Neuronal stem cell (in vitro differentiated cells): ENCODE measurements around the gene VWDE.

ENCODE experiments used
- DNase-seq: peaks from one replicate; pipeline ENCODE4 v3.0.0-alpha.2; 2013; ENCODE audit warnings: low spot score
- H2AFZ ChIP-seq: one replicate; pipeline ENCODE4 v1.6.1; 2013; ENCODE audit warnings: mild to moderate bottlenecking, low read length, inconsistent platforms
- H2AK5ac ChIP-seq: 2 replicates; pipeline ENCODE4 v1.6.1; 2013; ENCODE audit warnings: low read depth, mild to moderate bottlenecking, inconsistent platforms, low read length, moderate library complexity, mixed read lengths
- H2BK120ac ChIP-seq: 2 replicates; pipeline ENCODE4 v1.6.1; 2013; ENCODE audit warnings: low read depth, mild to moderate bottlenecking, inconsistent platforms, low read length, moderate library complexity, mixed read lengths
- H2BK12ac ChIP-seq: one replicate; pipeline ENCODE4 v1.6.1; 2013; ENCODE audit warnings: low read length, inconsistent platforms
- H2BK15ac ChIP-seq: 2 replicates; pipeline ENCODE4 v1.6.1; 2013; ENCODE audit warnings: mild to moderate bottlenecking, low read length, inconsistent platforms, mixed read lengths
- H2BK5ac ChIP-seq: one replicate; pipeline ENCODE4 v1.6.1; 2013; ENCODE audit warnings: inconsistent platforms, mild to moderate bottlenecking, low read length, moderate library complexity
- H3K14ac ChIP-seq: one replicate; pipeline ENCODE4 v1.6.1; 2013; ENCODE audit warnings: low read length, inconsistent platforms
- H3K18ac ChIP-seq: 2 replicates; pipeline ENCODE4 v1.6.1; 2013; ENCODE audit warnings: low read length, inconsistent platforms
- H3K23ac ChIP-seq: 2 replicates; pipeline ENCODE4 v1.6.1; 2013; ENCODE audit warnings: low read depth, mild to moderate bottlenecking, mixed read lengths, low read length, inconsistent platforms; ENCODE audit not compliant: poor library complexity
- H3K27ac ChIP-seq: replicated peaks from 3 replicates; pipeline ENCODE4 v1.5.1; 2013; ENCODE audit warnings: low read length, inconsistent platforms
- H3K27me3 ChIP-seq, 3 experiments: 2 replicates each; pipeline ENCODE4 v1.6.1; 2013; ENCODE audit warnings: low read length in 3 of 3, mild to moderate bottlenecking in 2 of 3, inconsistent platforms in 1 of 3, low read depth in 1 of 3, mixed read lengths in 1 of 3, moderate library complexity in 1 of 3; ENCODE audit not compliant: control insufficient read depth in 3 of 3, insufficient read depth in 3 of 3
- H3K36me3 ChIP-seq, 2 donors: replicated peaks in 1 of 2; 2 replicates each; pipeline ENCODE4 v1.6.1; 2013; ENCODE audit warnings: low read length in 2 of 2; ENCODE audit not compliant: control insufficient read depth in 2 of 2, insufficient read depth in 2 of 2
- H3K4ac ChIP-seq: 2 replicates; pipeline ENCODE4 v1.6.1; 2013; ENCODE audit warnings: inconsistent platforms, mild to moderate bottlenecking, low read length, moderate library complexity
- H3K4me1 ChIP-seq, 2 donors: 1 replicate in 1 of 2; 2 replicates in 1 of 2; pipeline ENCODE4 v1.6.1; 2013; ENCODE audit warnings: low read length in 2 of 2, low read depth in 1 of 2; ENCODE audit not compliant: control insufficient read depth in 2 of 2, insufficient read depth in 1 of 2
- H3K4me2 ChIP-seq: one replicate; pipeline ENCODE4 v1.6.1; 2013; ENCODE audit warnings: mild to moderate bottlenecking, low read length, inconsistent platforms; ENCODE audit not compliant: insufficient read depth, poor library complexity, severe bottlenecking
- H3K4me3 ChIP-seq, 2 donors: 2 replicates each; pipeline ENCODE4 v1.5.1; 2013; ENCODE audit warnings: low read length in 2 of 2, mild to moderate bottlenecking in 2 of 2, inconsistent platforms in 1 of 2, moderate library complexity in 1 of 2
- H3K79me1 ChIP-seq: one replicate; pipeline ENCODE4 v1.6.1; 2013; ENCODE audit warnings: low read depth, mild to moderate bottlenecking, inconsistent platforms, low read length, moderate library complexity
- H3K9ac ChIP-seq: one replicate; pipeline ENCODE4 v1.6.1; 2013; ENCODE audit warnings: mild to moderate bottlenecking, low read depth, low read length, inconsistent platforms; ENCODE audit not compliant: poor library complexity
- H3K9me3 ChIP-seq, 2 donors: replicated peaks in 1 of 2; 2 replicates each; pipeline versions ENCODE3 to v1.6.1; 2013; ENCODE audit warnings: low read length in 2 of 2, mild to moderate bottlenecking in 2 of 2, inconsistent platforms in 1 of 2, low read depth in 1 of 2, mixed read lengths in 1 of 2, moderate library complexity in 1 of 2; ENCODE audit not compliant: control insufficient read depth in 2 of 2, insufficient read depth in 1 of 2
- H4K8ac ChIP-seq: one replicate; pipeline ENCODE4 v1.6.1; 2013; ENCODE audit warnings: low read depth, mild to moderate bottlenecking, inconsistent platforms, low read length, moderate library complexity
- H4K91ac ChIP-seq: one replicate; pipeline ENCODE4 v1.6.1; 2013; ENCODE audit warnings: low read length, low read depth, mild to moderate bottlenecking, inconsistent platforms; ENCODE audit not compliant: poor library complexity
- WGBS, 2 donors: extraction: QIAGEN DNeasy Blood & Tissue Kit; methylation state at CpG; one replicate each; pipeline ENCODE4 v1.1.7; 2013; ENCODE audit warnings: missing lambda C conversion rate in 2 of 2, mixed read lengths in 1 of 2; ENCODE audit not compliant: insufficient read length in 2 of 2, insufficient replicate concordance in 1 of 2; ENCODE audit errors: extremely low coverage in 2 of 2; 5-methylcytosine and 5-hydroxymethylcytosine counted together

The VWDE gene

DNA sequence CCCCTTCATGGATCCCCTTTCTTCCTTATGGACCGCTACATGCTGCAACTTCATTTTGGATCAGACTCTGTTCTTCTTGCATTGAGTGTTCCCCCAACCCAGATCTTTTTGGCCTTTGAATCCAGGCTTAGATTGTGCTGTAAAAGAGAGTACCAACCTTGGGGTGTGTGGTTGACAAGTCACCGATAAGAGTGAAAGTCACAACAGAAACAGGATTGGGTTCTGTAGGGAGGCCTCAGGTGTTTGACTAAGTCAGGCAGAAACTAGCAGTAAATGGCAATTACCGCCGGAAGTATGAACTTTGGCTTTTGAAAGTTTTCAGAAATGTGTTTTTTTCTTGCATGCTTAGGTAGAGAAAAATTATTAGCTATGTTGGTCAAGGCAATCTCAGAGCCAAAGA is 103.2 kb downstream of the VWDE start:
- H2BK12ac ChIP-seq = no peak overlapping the region
- no peak overlapping the region for H2AFZ ChIP-seq
- H3K27ac ChIP-seq = no peak overlapping the region
- no peak overlapping the region for H3K4ac ChIP-seq
- no peak overlapping the region for H2BK5ac ChIP-seq
- no peaks in the 10 kb centered on the region for H3K79me1 ChIP-seq
- H3K9ac ChIP-seq = no peak overlapping the region
- no peaks in the 10 kb centered on the region for H3K4me1 ChIP-seq
- no peak overlapping the region for H2AK5ac ChIP-seq
- peaks cover 0 to 3% of the 10 kb centered on the region in 2 donors for H3K9me3 ChIP-seq
- no peak overlapping the region for H3K18ac ChIP-seq
- H3K14ac ChIP-seq = no peak overlapping the region
- H4K8ac ChIP-seq = no peak overlapping the region
- no peaks in the 10 kb centered on the region for H3K36me3 ChIP-seq
- no CpG with 5 or more reads among the region's 4 CpGs for WGBS, 2 donors
- no peak overlapping the region for H4K91ac ChIP-seq
- H2BK120ac ChIP-seq = no peak overlapping the region
- H3K4me3 ChIP-seq = no peak overlapping the region
- no peak for DNase-seq
- no peak overlapping the region for H3K23ac ChIP-seq
- H3K4me2 ChIP-seq = no peak overlapping the region
- H2BK15ac ChIP-seq = no peak overlapping the region
- no peaks in the 10 kb centered on the region for H3K27me3 ChIP-seq

GRCh38 chr7:12299367-12299766 is 104.3 kb downstream of the VWDE start:
- H3K4me3 ChIP-seq = no peak overlapping the region
- no peak overlapping the region for H2BK5ac ChIP-seq
- no CpG with 5 or more reads among the region's 3 CpGs for WGBS, 2 donors
- no peaks in the 10 kb centered on the region for H3K36me3 ChIP-seq
- H3K9ac ChIP-seq = no peak overlapping the region
- no peaks in the 10 kb centered on the region for H3K27me3 ChIP-seq
- no peak overlapping the region for H2AFZ ChIP-seq
- H3K79me1 ChIP-seq = no peaks in the 10 kb centered on the region
- no peak overlapping the region for H3K27ac ChIP-seq
- no peak overlapping the region for H3K4me2 ChIP-seq
- H2BK120ac ChIP-seq = no peak overlapping the region
- H3K18ac ChIP-seq = no peak overlapping the region
- no peak overlapping the region for H3K23ac ChIP-seq
- H2BK12ac ChIP-seq = no peak overlapping the region
- no peak overlapping the region for H2AK5ac ChIP-seq
- H3K4ac ChIP-seq = no peak overlapping the region
- H3K14ac ChIP-seq = no peak overlapping the region
- no peaks in the 10 kb centered on the region for H3K4me1 ChIP-seq
- H2BK15ac ChIP-seq = no peak overlapping the region
- DNase-seq = no peak
- H4K8ac ChIP-seq = no peak overlapping the region
- no peak overlapping the region for H4K91ac ChIP-seq
- H3K9me3 ChIP-seq = peaks cover 0 to 3% of the 10 kb centered on the region in 2 donors

- H3K27ac ChIP-seq = no peak overlapping the region
- H4K91ac ChIP-seq = no peak overlapping the region
- H3K14ac ChIP-seq = no peak overlapping the region
Measured at GRCh38 chr7:12297283-12298108, 106.2 kb downstream of the VWDE start.

DNA sequence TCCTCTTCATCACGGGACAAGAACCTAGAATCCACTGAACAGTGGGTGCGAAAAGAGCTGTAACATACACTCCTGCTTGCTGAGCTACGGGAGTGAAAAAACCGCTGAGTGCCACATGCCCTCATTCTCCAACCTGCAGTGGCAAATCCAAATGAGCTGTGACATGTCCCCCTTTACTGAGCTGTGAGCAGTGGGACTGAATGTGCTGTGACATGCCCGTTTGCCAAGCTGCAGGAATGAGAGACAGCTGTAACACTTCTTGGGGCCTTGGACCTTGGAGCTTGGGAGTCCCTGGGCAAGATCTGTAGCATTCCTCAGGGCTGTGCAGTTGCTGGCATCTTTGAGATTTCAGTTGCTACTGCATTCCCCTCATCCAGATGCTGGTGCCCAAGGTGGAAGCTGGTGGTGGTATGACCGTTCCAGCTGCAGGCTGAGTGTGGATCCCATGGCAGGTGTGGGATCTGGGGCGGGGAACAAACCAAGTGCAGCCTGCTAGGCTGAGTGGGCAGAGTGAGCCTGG is 107.6 kb downstream of the VWDE start:
- no CpG with 5 or more reads among the region's 7 CpGs for WGBS, 2 donors

More at GRCh38 chr7:12297283-12298108, 106.2 kb downstream of the VWDE start:
- H3K79me1 ChIP-seq = no peaks in the 10 kb centered on the region
- peaks cover 0 to 3% of the 10 kb centered on the region in 2 donors for H3K9me3 ChIP-seq
- no peaks in the 10 kb centered on the region for H3K36me3 ChIP-seq
- H3K27me3 ChIP-seq = no peaks in the 10 kb centered on the region
- H3K4me1 ChIP-seq = no peaks in the 10 kb centered on the region
- H2BK12ac ChIP-seq = no peak overlapping the region
- no peak overlapping the region for H3K4ac ChIP-seq
- H2BK120ac ChIP-seq = no peak overlapping the region
- no peak overlapping the region for H2AK5ac ChIP-seq
- H3K23ac ChIP-seq = no peak overlapping the region
- H4K8ac ChIP-seq = no peak overlapping the region
- H2BK5ac ChIP-seq = no peak overlapping the region
- H3K18ac ChIP-seq = no peak overlapping the region
- H3K4me3 ChIP-seq = no peak overlapping the region
- no peak overlapping the region for H2AFZ ChIP-seq
- no peak overlapping the region for H3K4me2 ChIP-seq
- no CpG with 5 or more reads among the region's 3 CpGs for WGBS, 2 donors
- no peak overlapping the region for H2BK15ac ChIP-seq
- no peak overlapping the region for H3K9ac ChIP-seq
- no peak for DNase-seq

More for the DNA sequence above, 107.6 kb downstream of the VWDE start:
- H2BK5ac ChIP-seq = no peak overlapping the region
- H3K14ac ChIP-seq = no peak overlapping the region
- H3K27ac ChIP-seq = no peak overlapping the region
- no peak overlapping the region for H2AK5ac ChIP-seq
- H3K9me3 ChIP-seq = peaks cover 7 to 8% of the 10 kb centered on the region in 2 donors
- no peak overlapping the region for H3K4me2 ChIP-seq
- H2AFZ ChIP-seq = no peak overlapping the region
- H2BK120ac ChIP-seq = no peak overlapping the region
- H3K9ac ChIP-seq = no peak overlapping the region
- no peak overlapping the region for H3K23ac ChIP-seq
- H3K4me3 ChIP-seq = no peak overlapping the region
- DNase-seq = no peak
- H2BK15ac ChIP-seq = no peak overlapping the region
- no peak overlapping the region for H3K4ac ChIP-seq
- no peaks in the 10 kb centered on the region for H3K36me3 ChIP-seq
- no peaks in the 10 kb centered on the region for H3K79me1 ChIP-seq
- H3K18ac ChIP-seq = no peak overlapping the region
- no peaks in the 10 kb centered on the region for H3K27me3 ChIP-seq
- H4K8ac ChIP-seq = no peak overlapping the region
- H2BK12ac ChIP-seq = no peak overlapping the region
- no peak overlapping the region for H4K91ac ChIP-seq
- no peaks in the 10 kb centered on the region for H3K4me1 ChIP-seq
